Measurements from ENCODE around the gene NUMB. TPM values are rescaled to one million over a fixed set of nuclear protein-coding genes. Genes with fewer than 3 reads are reported as not detected.

Gene NUMB
- total RNA-seq, 1 donor from 2014 or later, result 60.7 TPM

DNA sequence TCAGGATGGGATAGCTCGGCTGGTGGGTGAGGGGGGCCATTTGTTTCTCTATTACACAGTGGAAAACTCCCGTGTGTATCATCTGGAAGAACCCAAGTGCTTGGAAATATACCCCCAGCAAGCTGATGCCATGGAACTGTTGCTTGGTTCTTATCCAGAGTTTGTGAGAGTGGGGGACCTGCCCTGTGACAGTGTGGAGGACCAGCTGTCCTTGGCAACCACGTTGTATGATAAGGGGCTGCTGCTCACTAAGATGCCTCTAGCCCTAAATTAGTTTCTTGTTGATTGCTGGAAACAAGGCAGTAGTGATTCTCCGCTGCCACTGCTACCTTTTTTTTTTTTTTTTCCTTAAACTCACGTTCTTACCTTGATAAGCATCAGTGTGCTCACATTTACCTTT lies 34.3 kb upstream of the NUMB start:
- Mint-ChIP-seq H3K4me1 (ENCODE audit: low read depth) (peaks cover 36% of the 10 kb centered on the region), H3K36me3 (ENCODE audit: low read depth) (peaks cover 2% of the 10 kb centered on the region), H3K27me3 (ENCODE audit: low read depth) (no peaks in the 10 kb centered on the region), H3K9me3 (ENCODE audit: low read depth) (no peaks in the 10 kb centered on the region), H3K4me3 (ENCODE audit: unreplicated experiment) (peak overlapping the region; percentile 76), H3K27ac (ENCODE audit: unreplicated experiment) (no peak overlapping the region)
- TF ChIP-seq, protein P1, sequence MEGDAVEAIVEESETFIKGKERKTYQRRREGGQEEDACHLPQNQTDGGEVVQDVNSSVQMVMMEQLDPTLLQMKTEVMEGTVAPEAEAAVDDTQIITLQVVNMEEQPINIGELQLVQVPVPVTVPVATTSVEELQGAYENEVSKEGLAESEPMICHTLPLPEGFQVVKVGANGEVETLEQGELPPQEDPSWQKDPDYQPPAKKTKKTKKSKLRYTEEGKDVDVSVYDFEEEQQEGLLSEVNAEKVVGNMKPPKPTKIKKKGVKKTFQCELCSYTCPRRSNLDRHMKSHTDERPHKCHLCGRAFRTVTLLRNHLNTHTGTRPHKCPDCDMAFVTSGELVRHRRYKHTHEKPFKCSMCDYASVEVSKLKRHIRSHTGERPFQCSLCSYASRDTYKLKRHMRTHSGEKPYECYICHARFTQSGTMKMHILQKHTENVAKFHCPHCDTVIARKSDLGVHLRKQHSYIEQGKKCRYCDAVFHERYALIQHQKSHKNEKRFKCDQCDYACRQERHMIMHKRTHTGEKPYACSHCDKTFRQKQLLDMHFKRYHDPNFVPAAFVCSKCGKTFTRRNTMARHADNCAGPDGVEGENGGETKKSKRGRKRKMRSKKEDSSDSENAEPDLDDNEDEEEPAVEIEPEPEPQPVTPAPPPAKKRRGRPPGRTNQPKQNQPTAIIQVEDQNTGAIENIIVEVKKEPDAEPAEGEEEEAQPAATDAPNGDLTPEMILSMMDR (IDR thresholded peaks at IDR 0.05), result no peak
- no peak for DNase-seq (ENCODE audit: low spot score)

DNA sequence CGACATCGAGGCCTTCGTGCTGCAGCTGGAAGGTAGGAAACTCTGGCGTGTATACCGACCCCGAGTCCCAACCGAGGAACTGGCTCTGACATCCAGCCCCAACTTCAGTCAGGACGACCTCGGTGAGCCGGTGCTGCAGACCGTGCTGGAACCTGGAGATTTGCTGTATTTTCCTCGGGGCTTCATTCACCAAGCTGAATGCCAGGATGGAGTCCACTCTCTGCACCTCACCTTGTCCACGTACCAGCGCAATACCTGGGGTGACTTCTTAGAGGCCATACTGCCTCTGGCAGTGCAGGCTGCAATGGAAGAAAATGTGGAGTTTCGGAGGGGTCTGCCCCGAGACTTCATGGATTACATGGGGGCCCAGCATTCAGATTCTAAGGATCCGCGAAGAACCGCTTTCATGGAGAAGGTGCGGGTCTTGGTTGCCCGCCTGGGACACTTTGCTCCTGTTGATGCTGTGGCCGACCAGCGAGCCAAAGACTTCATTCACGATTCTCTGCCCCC lies 33.8 kb upstream of the NUMB start:
- Mint-ChIP-seq H3K4me1 (ENCODE audit: low read depth) (peaks cover 36% of the 10 kb centered on the region), H3K4me3 (ENCODE audit: unreplicated experiment) (peak overlapping the region; percentile 76), H3K27ac (ENCODE audit: unreplicated experiment) (no peak overlapping the region), H3K27me3 (ENCODE audit: low read depth) (no peaks in the 10 kb centered on the region), H3K9me3 (ENCODE audit: low read depth) (no peaks in the 10 kb centered on the region), H3K36me3 (ENCODE audit: low read depth) (peaks cover 2% of the 10 kb centered on the region)
- DNase-seq (ENCODE audit: low spot score), result no peak
- TF ChIP-seq, protein P1 (IDR thresholded peaks at IDR 0.05), result no peak

DNA sequence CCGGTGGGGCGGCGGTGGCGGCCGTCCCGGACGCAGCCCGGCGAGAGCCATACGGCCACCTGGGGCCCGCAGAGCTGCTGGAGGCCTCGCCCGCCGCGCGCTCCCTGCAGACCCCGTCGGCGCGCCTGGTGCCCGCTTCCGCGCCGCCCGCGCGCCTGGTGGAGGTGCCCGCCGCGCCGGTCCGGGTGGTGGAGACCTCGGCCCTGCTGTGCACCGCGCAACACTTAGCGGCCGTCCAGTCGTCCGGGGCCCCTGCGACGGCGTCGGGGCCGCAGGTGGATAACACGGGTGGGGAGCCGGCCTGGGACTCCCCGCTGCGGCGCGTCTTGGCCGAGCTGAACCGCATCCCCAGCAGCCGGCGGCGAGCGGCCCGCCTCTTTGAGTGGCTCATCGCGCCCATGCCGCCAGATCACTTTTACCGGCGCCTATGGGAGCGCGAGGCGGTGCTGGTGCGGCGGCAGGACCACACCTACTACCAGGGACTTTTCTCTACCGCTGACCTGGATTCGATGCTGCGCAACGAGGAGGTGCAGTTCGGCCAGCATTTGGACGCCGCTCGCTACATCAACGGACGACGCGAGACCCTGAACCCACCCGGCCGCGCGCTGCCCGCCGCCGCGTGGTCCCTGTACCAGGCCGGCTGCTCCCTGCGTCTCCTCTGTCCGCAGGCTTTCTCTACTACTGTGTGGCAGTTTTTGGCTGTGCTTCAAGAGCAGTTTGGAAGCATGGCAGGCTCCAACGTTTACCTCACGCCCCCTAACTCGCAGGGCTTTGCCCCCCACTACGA lies 33.1 kb upstream of the NUMB start:
- Mint-ChIP-seq H3K27ac (ENCODE audit: unreplicated experiment) (no peak overlapping the region), H3K36me3 (ENCODE audit: low read depth) (peaks cover 2% of the 10 kb centered on the region), H3K27me3 (ENCODE audit: low read depth) (no peaks in the 10 kb centered on the region), H3K4me1 (ENCODE audit: low read depth) (peaks cover 36% of the 10 kb centered on the region), H3K9me3 (ENCODE audit: low read depth) (no peaks in the 10 kb centered on the region), H3K4me3 (ENCODE audit: unreplicated experiment) (peak overlapping the region; percentile 86)
- DNase-seq (ENCODE audit: low spot score), result no peak
- TF ChIP-seq, protein P1 (IDR thresholded peaks at IDR 0.05), result no peak

- H3K27ac Mint-ChIP-seq (ENCODE audit: unreplicated experiment), result no peak overlapping the region
- H3K9me3 Mint-ChIP-seq (ENCODE audit: low read depth), result no peaks in the 10 kb centered on the region
- H3K36me3 Mint-ChIP-seq (ENCODE audit: low read depth), result peaks cover 2% of the 10 kb centered on the region
- DNase-seq (ENCODE audit: low spot score), result no peak
- peak overlapping the region; percentile 86 for H3K4me3 Mint-ChIP-seq (ENCODE audit: unreplicated experiment)
- no peaks in the 10 kb centered on the region for H3K27me3 Mint-ChIP-seq (ENCODE audit: low read depth)
- TF ChIP-seq, protein P1 (IDR thresholded peaks at IDR 0.05), result no peak
- H3K4me1 Mint-ChIP-seq (ENCODE audit: low read depth), result peaks cover 36% of the 10 kb centered on the region
Observed at GRCh38 chr14:73489481-73490175, 31.3 kb upstream of the NUMB start.

DNA sequence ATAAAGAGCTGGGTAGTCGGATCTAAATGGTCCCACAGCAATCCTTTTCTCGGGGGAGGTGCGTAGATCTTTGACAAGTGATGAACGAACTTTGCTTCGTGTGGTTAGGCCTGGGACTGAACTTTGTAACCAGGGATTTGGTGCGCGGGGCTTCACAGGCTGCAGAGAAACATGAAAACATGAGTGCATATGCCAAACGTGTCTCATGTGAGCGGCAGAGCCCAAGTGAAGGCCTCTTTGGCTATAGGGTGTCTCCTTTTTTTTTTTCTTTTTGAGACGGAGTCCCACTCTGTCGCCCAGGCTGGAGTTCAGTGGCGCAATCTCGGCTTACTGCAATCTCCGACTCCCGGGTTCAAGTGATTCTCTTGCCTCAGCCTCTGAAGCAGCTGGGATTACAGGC lies 20.3 kb upstream of the NUMB start:
- no peak for DNase-seq (ENCODE audit: low spot score)
- Mint-ChIP-seq H3K27ac (ENCODE audit: unreplicated experiment) (no peak overlapping the region), H3K27me3 (ENCODE audit: low read depth) (no peaks in the 10 kb centered on the region), H3K4me1 (ENCODE audit: low read depth) (peaks cover 3% of the 10 kb centered on the region), H3K36me3 (ENCODE audit: low read depth) (no peaks in the 10 kb centered on the region), H3K4me3 (ENCODE audit: unreplicated experiment) (no peak overlapping the region), H3K9me3 (ENCODE audit: low read depth) (no peaks in the 10 kb centered on the region)
- TF ChIP-seq, protein P1 (IDR thresholded peaks at IDR 0.05), result no peak

All from chondrocyte (in vitro differentiated cells).